ENCODE data around the gene TYW1. TPM values are rescaled to one million over a fixed set of nuclear protein-coding genes. Genes with fewer than 3 reads are reported as not detected.
"Not testable (repeated sequence)": the region's sequence is repeated elsewhere in the genome, so short reads cannot be mapped to it uniquely, and the experiment has no call there.

TYW1 gene
- total RNA-seq, 4 donors from 2014 or later: 10.7 to 14.2 (median 13.0) TPM

DNA sequence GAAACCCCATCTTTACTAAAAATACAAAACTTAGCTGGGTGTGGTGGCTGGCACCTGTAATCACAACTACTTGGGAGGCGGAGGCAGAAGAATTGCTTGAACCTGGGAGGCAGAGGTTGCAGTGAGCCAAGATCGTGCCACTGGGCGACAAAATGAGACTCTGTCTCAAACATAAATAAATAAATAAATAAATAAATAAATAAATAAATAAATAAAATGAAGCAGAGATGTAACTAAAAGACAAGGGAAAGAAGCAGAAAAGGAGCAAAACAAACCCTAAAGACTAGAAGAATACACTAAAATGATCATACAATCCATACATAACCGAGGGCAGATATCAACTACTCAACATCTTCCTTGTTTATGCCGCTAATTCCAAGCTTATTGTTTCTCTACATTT is 209.8 kb downstream of the TYW1 start:
- Histone ChIP-seq H3K27me3 (no peaks in the 10 kb centered on the region), H3K4me1 (no peaks in the 10 kb centered on the region), H3K4me3 (no peak overlapping the region), H3K27ac (replicated peaks in 1 of 4) (no peak overlapping the region), H3K9me3 (no peaks in the 10 kb centered on the region), H3K36me3 (peaks cover 0 to 5% (median 2%) of the 10 kb centered on the region in 4 donors)
- intact Hi-C loops (cut with DNase I): no loop called here
- TF ChIP-seq POLR2A (IDR thresholded peaks at IDR 0.05; ENCODE audit: low read depth) (no peak), POLR2AphosphoS5 (IDR thresholded peaks at IDR 0.05) (no peak), EP300 (IDR thresholded peaks at IDR 0.05) (no peak)
- TF ChIP-seq, protein P1, sequence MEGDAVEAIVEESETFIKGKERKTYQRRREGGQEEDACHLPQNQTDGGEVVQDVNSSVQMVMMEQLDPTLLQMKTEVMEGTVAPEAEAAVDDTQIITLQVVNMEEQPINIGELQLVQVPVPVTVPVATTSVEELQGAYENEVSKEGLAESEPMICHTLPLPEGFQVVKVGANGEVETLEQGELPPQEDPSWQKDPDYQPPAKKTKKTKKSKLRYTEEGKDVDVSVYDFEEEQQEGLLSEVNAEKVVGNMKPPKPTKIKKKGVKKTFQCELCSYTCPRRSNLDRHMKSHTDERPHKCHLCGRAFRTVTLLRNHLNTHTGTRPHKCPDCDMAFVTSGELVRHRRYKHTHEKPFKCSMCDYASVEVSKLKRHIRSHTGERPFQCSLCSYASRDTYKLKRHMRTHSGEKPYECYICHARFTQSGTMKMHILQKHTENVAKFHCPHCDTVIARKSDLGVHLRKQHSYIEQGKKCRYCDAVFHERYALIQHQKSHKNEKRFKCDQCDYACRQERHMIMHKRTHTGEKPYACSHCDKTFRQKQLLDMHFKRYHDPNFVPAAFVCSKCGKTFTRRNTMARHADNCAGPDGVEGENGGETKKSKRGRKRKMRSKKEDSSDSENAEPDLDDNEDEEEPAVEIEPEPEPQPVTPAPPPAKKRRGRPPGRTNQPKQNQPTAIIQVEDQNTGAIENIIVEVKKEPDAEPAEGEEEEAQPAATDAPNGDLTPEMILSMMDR (IDR thresholded peaks at IDR 0.05): no peak
- DNase-seq (ENCODE audit: extremely low spot score): no peak
- 100% methylated on average over 5 of the region's 5 CpGs for WGBS

DNA sequence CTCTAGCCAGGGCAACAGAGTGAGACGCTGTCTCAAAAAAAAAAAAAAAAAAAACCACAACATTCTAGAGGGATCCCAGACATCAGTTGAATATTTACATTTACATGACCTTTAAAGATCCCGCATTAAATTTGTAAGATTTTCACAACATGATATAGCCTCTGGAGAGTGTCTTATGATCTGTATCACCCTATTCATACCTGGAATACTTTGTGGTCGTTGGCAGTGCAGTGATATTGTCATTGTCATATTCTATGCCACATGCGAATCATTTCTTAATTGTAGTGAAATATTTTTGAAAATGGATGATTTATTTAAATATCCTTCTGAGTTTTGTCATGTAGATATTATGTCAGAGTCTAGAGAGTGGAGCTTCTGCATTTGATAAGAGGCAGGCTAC is 212.0 kb downstream of the TYW1 start:
- H3K4me3 ChIP-seq; H3K27me3 ChIP-seq; intact Hi-C loops (cut with DNase I); DNase-seq (ENCODE audit: extremely low spot score); H3K36me3 ChIP-seq; H3K27ac ChIP-seq (replicated peaks in 1 of 4); H3K9me3 ChIP-seq; H3K4me1 ChIP-seq: not testable (repeated sequence)
- 91% methylated on average over 4 of the region's 4 CpGs for WGBS

DNA sequence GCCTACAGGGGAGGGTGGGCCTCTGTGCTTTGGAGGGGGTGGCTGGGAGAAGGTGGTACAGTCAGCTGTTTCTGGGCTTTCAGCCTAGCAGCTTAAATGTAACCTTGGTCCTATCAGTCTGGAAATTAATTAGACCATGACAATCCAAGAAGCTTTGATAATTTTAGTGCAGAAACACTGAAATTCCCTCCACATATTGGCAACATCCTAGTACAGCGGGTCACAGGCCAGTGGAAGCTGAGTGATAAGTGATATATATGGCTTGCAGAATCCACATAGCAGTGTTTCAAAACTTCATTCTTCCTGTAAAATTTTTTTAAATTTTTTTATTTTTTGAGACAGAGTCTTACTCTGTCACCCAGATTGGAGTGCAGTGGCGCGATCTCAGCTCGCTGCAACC is 212.6 kb downstream of the TYW1 start:
- intact Hi-C loops (cut with DNase I): no loop called here
- Histone ChIP-seq H3K4me3 (no peak overlapping the region), H3K27me3 (no peaks in the 10 kb centered on the region), H3K9me3 (no peaks in the 10 kb centered on the region), H3K4me1 (no peaks in the 10 kb centered on the region), H3K27ac (replicated peaks in 1 of 4) (no peak overlapping the region), H3K36me3 (peaks cover 0 to 5% (median 2%) of the 10 kb centered on the region in 4 donors)
- over 99% methylated on average over 4 of the region's 4 CpGs for WGBS
- no peak for DNase-seq (ENCODE audit: extremely low spot score)
- TF ChIP-seq POLR2AphosphoS5 (IDR thresholded peaks at IDR 0.05): no peak
- TF ChIP-seq POLR2A (IDR thresholded peaks at IDR 0.05; ENCODE audit: low read depth): no peak
- TF ChIP-seq, protein P1 (IDR thresholded peaks at IDR 0.05): no peak
- TF ChIP-seq EP300 (IDR thresholded peaks at IDR 0.05): no peak

DNA sequence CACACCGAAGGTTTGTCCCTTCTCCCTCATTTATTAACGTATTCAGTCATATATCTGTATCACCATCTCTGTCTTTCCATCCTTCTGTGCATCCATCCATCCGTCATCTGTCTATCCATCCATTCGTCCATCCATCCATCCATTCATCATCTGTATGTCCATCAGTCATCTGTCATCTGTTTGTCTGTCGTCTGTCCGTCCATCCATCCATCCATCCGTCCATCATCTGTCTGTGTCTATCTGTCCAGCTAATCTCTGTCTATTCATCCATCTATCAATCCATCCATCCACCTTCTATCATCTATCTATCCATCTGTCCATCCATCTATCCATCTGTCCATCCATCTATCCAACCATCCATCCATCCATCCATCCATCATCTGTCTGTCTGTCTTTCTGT is 213.9 kb downstream of the TYW1 start:
- TF ChIP-seq POLR2A (IDR thresholded peaks at IDR 0.05; ENCODE audit: low read depth): no peak
- TF ChIP-seq POLR2AphosphoS5 (IDR thresholded peaks at IDR 0.05): no peak
- TF ChIP-seq, protein P1 (IDR thresholded peaks at IDR 0.05): no peak
- TF ChIP-seq EP300 (IDR thresholded peaks at IDR 0.05): no peak
- WGBS: 85% methylated on average over 7 of the region's 7 CpGs
- Histone ChIP-seq H3K27ac (replicated peaks in 1 of 4) (no peak overlapping the region), H3K27me3 (no peaks in the 10 kb centered on the region), H3K4me1 (no peaks in the 10 kb centered on the region), H3K9me3 (no peaks in the 10 kb centered on the region), H3K36me3 (peaks cover 0 to 4% (median 0%) of the 10 kb centered on the region in 4 donors), H3K4me3 (no peak overlapping the region)
- intact Hi-C loops (cut with DNase I): no loop called here
- no peak for DNase-seq (ENCODE audit: extremely low spot score)

DNA sequence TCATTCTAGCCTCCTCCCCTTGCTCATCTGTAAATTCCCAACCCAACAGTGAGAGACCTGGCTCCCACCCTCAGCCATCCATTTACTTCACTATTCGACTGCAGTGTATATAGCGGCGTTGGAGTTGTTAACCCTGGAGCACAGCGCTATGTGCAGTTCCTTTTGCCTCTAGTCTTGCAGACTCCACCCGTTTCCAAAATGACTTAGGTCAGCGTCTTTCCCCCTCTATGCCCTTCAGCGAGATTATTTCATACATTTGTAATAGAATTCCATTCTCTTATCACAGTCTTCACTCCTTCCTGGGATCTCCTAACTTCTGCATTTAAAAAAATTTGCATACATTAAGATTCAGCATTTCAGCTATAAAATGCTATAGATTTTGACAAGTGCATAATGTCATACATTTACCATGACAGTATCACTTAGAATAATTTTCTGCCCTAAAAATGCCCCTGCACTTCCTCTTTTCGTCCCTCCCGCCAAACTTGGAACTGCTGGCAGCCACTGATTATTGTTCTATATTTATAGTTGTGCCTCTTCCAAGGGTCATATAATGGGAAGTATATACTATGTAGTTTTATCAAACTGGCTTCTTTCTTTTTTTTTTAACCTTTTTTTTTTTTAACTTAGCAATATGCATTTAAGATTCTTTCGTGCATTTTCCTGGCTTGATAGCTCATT is 215.2 kb downstream of the TYW1 start:
- H3K36me3 ChIP-seq; H3K4me3 ChIP-seq; DNase-seq (ENCODE audit: extremely low spot score); H3K27ac ChIP-seq (replicated peaks in 1 of 4); H3K4me1 ChIP-seq; intact Hi-C loops (cut with DNase I); H3K27me3 ChIP-seq; H3K9me3 ChIP-seq: not testable (repeated sequence)
- WGBS: 88% methylated on average over 10 of the region's 10 CpGs

DNA sequence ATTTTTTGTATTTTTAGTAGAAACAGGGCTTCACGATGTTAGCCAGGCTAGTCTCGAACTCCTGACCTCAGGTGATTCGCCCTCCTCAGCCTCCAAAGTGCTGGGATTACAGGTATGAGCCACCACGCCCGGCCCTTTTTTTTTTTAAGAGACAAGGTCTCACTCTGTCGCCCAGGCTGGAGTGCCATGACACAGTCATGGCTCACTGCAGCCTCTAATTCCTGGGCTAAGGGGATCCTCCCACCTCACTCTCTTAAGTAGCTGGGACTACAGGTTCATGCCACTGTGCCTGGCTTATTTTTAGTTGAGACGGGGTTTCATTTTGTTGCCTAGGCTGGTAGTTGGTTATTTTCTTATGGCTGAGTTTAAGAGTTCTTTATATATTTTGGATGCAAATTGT is 216.4 kb downstream of the TYW1 start:
- intact Hi-C loops (cut with DNase I); H3K36me3 ChIP-seq; DNase-seq (ENCODE audit: extremely low spot score); H3K27ac ChIP-seq (replicated peaks in 1 of 4); H3K9me3 ChIP-seq; H3K4me1 ChIP-seq; H3K4me3 ChIP-seq; H3K27me3 ChIP-seq: not testable (repeated sequence)
- WGBS: 92% methylated on average over 7 of the region's 7 CpGs

DNA sequence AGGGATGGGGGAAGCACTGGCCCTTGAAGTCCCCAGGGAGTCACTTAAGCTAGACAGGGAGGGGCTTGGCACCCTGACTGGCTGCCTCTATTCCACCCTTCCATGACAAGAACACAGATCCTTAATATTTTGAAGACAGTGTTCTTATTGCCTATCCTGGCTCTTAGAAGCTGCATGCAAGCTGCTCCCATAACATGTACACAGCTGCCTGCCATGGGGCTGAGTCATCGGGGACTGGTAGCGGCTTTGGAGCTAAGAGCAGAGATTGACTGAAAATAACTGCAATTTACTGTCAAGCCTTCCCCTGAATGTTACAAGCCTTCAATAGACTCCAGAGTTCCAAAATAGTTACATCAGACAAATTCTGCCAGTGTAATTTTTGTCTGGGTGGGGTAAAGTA is 226.9 kb downstream of the TYW1 start:
- WGBS: 55% methylated on average over 2 of the region's 2 CpGs
- H3K27me3 ChIP-seq; H3K4me3 ChIP-seq; H3K27ac ChIP-seq (replicated peaks in 1 of 4); DNase-seq (ENCODE audit: extremely low spot score); H3K36me3 ChIP-seq; H3K9me3 ChIP-seq; intact Hi-C loops (cut with DNase I): not testable (repeated sequence)
- peaks cover 0 to 20% (median 8%) of the 10 kb centered on the region in 4 donors for H3K4me1 ChIP-seq

DNA sequence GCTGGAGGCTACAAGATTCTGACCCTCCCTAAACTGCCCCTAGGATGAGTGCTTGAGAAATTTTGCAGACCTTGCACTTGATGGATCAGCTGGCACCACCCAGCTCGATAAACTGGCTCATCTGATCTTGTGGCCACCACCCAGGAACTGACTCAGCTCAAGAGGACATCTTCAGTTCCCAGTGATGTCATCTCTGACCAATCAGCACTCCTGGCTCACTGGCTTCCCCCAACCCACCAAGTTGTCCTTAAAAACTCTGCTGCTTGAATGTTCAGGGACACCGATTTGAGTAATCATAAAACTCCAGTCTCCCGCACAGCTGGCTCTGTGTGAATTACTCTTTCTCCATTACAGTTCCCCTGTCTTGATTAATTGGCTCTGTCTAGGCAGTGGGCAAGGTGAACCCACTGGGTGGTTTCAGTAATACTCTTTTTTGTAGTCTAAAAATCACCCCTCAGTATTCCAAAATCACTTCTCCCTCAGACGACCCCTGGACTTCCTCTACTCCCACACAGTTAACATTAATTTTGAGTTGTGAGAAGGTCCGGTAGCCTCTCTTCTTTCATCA is 229.8 kb downstream of the TYW1 start:
- H3K4me1 ChIP-seq: peaks cover 0 to 20% (median 10%) of the 10 kb centered on the region in 4 donors
- H3K27ac ChIP-seq (replicated peaks in 1 of 4); H3K9me3 ChIP-seq; H3K4me3 ChIP-seq; DNase-seq (ENCODE audit: extremely low spot score); H3K27me3 ChIP-seq; H3K36me3 ChIP-seq; intact Hi-C loops (cut with DNase I): not testable (repeated sequence)
- 46% methylated on average over 5 of the region's 5 CpGs for WGBS

DNA sequence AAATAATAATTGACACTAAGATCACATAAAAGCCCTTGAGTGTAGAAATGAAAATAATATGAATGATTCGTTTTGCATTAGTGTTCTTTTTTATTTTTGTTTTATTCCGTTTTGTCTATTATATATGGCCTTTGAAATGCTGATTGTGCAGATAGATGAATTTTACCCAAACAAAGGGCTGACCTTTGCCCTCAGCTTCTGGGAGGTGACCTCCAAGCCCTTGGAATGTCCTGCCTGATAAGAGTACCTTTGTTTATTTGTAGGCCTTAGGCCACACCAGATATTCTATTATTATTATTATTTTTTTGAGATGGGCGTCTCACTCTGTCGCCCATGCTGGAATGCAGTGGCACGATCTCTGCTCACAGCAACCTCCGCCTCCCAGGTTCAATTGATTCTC is 230.3 kb downstream of the TYW1 start:
- H3K36me3 ChIP-seq; H3K27me3 ChIP-seq; H3K4me3 ChIP-seq; DNase-seq (ENCODE audit: extremely low spot score); H3K27ac ChIP-seq (replicated peaks in 1 of 4); intact Hi-C loops (cut with DNase I); H3K9me3 ChIP-seq: not testable (repeated sequence)
- WGBS: 97% methylated on average over 6 of the region's 6 CpGs
- peaks cover 0 to 20% (median 10%) of the 10 kb centered on the region in 4 donors for H3K4me1 ChIP-seq

Data from esophagus muscularis mucosa (tissue), 4 donors.